Tibial nerve (tissue), 3 donors: ENCODE results near the gene CST7.

Experiments used
- CTCF ChIP-seq, 5 experiments: fragments of 200-600 bp in 3 of 5; fragments of 450-650 bp in 2 of 5; sonication (generic) in 3 of 5; IDR thresholded peaks; one replicate each; pipeline ENCODE4 v1.5.1; 2016 to 2019; ENCODE audit warnings: antibody characterized with exemption in 5 of 5, mild to moderate bottlenecking in 3 of 5, moderate library complexity in 2 of 5
- POLR2A ChIP-seq, 2 donors: fragments of 450-650 bp; IDR thresholded peaks; one replicate each; pipeline ENCODE4 v1.6.1; 2017; ENCODE audit warnings: antibody characterized with exemption in 2 of 2, mild to moderate bottlenecking in 2 of 2, moderate library complexity in 2 of 2

- no peak for TF ChIP-seq CTCF (IDR thresholded peaks at IDR 0.05)
- no peak for TF ChIP-seq POLR2A (IDR thresholded peaks at IDR 0.05)
These were observed 10.7 kb downstream of the CST7 start for GRCh38 chr20:24959591-24960301.
